ENCODE data around the gene PPM1E.

DNA sequence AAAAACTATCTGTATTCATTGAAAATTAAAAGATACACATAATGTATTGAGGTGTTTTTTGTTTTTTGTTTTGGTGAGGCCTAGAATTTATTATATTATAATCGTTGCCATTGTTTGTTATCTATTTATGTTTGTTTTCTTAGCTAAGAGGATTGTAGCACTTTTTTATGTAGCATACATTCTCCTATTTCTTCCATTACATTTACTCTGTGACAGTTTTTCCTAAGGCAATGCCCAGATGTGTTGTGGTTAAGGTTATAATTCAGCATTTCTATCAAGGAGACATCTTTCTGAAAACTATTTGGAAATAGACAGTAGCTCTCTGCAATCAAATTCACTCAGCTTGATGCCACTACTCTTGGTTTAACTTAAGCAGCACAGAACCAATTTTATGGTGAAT, 161.6 kb downstream of the PPM1E start:
- TF ChIP-seq, protein P1, sequence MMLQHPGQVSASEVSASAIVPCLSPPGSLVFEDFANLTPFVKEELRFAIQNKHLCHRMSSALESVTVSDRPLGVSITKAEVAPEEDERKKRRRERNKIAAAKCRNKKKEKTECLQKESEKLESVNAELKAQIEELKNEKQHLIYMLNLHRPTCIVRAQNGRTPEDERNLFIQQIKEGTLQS (IDR thresholded peaks at IDR 0.05; ENCODE audit: insufficient read depth, low read depth, low read length), result no peak
- TF ChIP-seq, protein P2, sequence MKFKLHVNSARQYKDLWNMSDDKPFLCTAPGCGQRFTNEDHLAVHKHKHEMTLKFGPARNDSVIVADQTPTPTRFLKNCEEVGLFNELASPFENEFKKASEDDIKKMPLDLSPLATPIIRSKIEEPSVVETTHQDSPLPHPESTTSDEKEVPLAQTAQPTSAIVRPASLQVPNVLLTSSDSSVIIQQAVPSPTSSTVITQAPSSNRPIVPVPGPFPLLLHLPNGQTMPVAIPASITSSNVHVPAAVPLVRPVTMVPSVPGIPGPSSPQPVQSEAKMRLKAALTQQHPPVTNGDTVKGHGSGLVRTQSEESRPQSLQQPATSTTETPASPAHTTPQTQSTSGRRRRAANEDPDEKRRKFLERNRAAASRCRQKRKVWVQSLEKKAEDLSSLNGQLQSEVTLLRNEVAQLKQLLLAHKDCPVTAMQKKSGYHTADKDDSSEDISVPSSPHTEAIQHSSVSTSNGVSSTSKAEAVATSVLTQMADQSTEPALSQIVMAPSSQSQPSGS (IDR thresholded peaks at IDR 0.05; ENCODE audit: low read length), result no peak
- TF ChIP-seq POLR2A (IDR thresholded peaks at IDR 0.05; ENCODE audit: control extremely low read depth in 1 of 2, low read depth in 2 of 2, low read length in 2 of 2), result no peak
- TF ChIP-seq, protein P3, sequence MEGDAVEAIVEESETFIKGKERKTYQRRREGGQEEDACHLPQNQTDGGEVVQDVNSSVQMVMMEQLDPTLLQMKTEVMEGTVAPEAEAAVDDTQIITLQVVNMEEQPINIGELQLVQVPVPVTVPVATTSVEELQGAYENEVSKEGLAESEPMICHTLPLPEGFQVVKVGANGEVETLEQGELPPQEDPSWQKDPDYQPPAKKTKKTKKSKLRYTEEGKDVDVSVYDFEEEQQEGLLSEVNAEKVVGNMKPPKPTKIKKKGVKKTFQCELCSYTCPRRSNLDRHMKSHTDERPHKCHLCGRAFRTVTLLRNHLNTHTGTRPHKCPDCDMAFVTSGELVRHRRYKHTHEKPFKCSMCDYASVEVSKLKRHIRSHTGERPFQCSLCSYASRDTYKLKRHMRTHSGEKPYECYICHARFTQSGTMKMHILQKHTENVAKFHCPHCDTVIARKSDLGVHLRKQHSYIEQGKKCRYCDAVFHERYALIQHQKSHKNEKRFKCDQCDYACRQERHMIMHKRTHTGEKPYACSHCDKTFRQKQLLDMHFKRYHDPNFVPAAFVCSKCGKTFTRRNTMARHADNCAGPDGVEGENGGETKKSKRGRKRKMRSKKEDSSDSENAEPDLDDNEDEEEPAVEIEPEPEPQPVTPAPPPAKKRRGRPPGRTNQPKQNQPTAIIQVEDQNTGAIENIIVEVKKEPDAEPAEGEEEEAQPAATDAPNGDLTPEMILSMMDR (IDR thresholded peaks at IDR 0.05; ENCODE audit: control extremely low read depth in 1 of 3, insufficient read depth in 1 of 3, low read depth in 1 of 3, low read length in 3 of 3), result no peak
- no peak for TF ChIP-seq GTF2F1 (IDR thresholded peaks at IDR 0.05; ENCODE audit: borderline replicate concordance, low read depth, low read length)
- no peak for TF ChIP-seq POLR2AphosphoS5 (IDR thresholded peaks at IDR 0.05; ENCODE audit: low read depth, low read length)
- no peak for TF ChIP-seq SIN3A (conservative IDR thresholded peaks at IDR 0.05 in 1 of 2, IDR thresholded peaks at IDR 0.05 in 1 of 2; ENCODE audit: low read depth in 1 of 2, low read length in 2 of 2)
- TF ChIP-seq SP1 (IDR thresholded peaks at IDR 0.05; ENCODE audit: low read depth, low read length), result no peak
- TF ChIP-seq TEAD4 (IDR thresholded peaks at IDR 0.05; ENCODE audit: low read depth, low read length), result no peak
- no peak for TF ChIP-seq EZH2 (IDR thresholded peaks at IDR 0.05; ENCODE audit: low read depth, low read length, severe bottlenecking)
- TF ChIP-seq EP300 (IDR thresholded peaks at IDR 0.05; ENCODE audit: borderline replicate concordance in 1 of 2, low read depth in 2 of 2, low read length in 2 of 2), result no peak

All from H1 (cell line).